Body of pancreas (tissue), 4 donors: ENCODE data around the gene GPR142.

Experiments
- CTCF ChIP-seq, 7 experiments: fragments of 450-650 bp in 4 of 7; fragments of 200-600 bp in 3 of 7; sonication (generic) in 3 of 7; IDR thresholded peaks; one replicate each; pipeline ENCODE4 v1.5.1; 2016 to 2019; ENCODE audit warnings: antibody characterized with exemption in 7 of 7
- POLR2A ChIP-seq, 3 donors: fragments of 450-650 bp; IDR thresholded peaks; one replicate each; pipeline ENCODE4 v1.6.1; 2016; ENCODE audit warnings: antibody characterized with exemption in 3 of 3, mild to moderate bottlenecking in 2 of 3

DNA sequence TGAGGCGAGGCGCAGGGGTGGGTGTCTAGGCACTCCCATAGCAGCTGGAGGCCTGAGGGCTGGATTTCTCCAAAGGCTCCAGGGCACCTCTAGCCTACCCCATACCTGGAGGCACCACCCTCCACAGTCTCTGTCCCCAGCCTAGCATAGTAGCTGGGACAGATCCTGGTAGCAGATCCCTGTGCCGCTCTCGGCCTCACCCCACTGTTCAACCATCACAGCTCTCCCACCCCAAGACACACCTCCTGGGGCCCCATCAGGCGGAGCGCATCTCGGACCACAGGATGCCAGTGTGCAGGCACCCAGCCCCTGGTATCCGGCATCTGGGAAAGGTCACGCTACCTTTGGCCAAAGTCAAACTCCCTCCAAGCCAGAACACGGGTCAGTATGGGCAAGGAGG is 12.7 kb upstream of the GPR142 start:
- TF ChIP-seq CTCF (IDR thresholded peaks at IDR 0.05) (no peak), POLR2A (IDR thresholded peaks at IDR 0.05) (no peak)
